BJ (cell line): ENCODE measurements around the gene KRT79. TPM values are rescaled to one million over a fixed set of nuclear protein-coding genes. Genes with fewer than 3 reads are reported as not detected.

Experiments used
- CTCF ChIA-PET: fragments of 350-600 bp; formaldehyde crosslinking; extraction: SDS; loops from one replicate; lab custom pipeline; 2021; ENCODE audit warnings: antibody characterized with exemption, inconsistent platforms; lab: Yijun Ruan, JAX
- POLR2A ChIA-PET: fragments of 300-600 bp; sonication (Branson Sonifier 250); formaldehyde crosslinking; extraction: SDS; loops from one replicate; lab custom pipeline; 2021; ENCODE audit warnings: antibody characterized with exemption; lab: Charles Lee
- DNase-seq: peaks from one replicate; pipeline ENCODE4 v3.0.0-alpha.2; 2011; ENCODE audit warnings: low read depth
- H3K27me3 ChIP-seq: 2 replicates; pipeline ENCODE4 v1.6.0; 2011; ENCODE audit warnings: low read length; ENCODE audit not compliant: control insufficient read depth, insufficient read depth
- H3K36me3 ChIP-seq: 2 replicates; pipeline ENCODE4 v1.5.1; 2011; ENCODE audit warnings: low read length; ENCODE audit not compliant: control insufficient read depth, insufficient read depth
- H3K4me3 ChIP-seq: 2 replicates; pipeline ENCODE4 v1.5.1; 2011; ENCODE audit warnings: low read depth, mild to moderate bottlenecking, control low read depth, low read length
- CTCF ChIP-seq: IDR thresholded peaks from 2 replicates; pipeline ENCODE4 v1.5.1; 2011; ENCODE audit warnings: low read depth, mild to moderate bottlenecking, control low read depth, inconsistent platforms, low read length, moderate library complexity; ENCODE audit not compliant: insufficient read depth
- polyA plus RNA-seq: library from polyadenylated mRNA; depleted of rRNA; stranded (reverse); fragments of >200 nt; gene quantifications from 2 replicates; pipeline ENCODE4 v1.2.3, GENCODE V29; 2011

KRT79 gene
- polyA plus RNA-seq, 1 experiment: not detected

- H3K36me3 ChIP-seq: no peaks in the 10 kb centered on the region
- no peak for DNase-seq
- no peak for TF ChIP-seq CTCF
- CTCF ChIA-PET: interaction anchor here (0.6 kb wide), 1 partner anchor 1361 kb away, joined by 3 read pairs; no protein-coding TSS in a partner anchor
- POLR2A ChIA-PET: no interaction called here
- H3K4me3 ChIP-seq: no peak overlapping the region
- H3K27me3 ChIP-seq: peaks cover 3% of the 10 kb centered on the region; the same call in 1 of the 2 replicates
Measured at GRCh38 chr12:52832985-52833905, 866 bp downstream of the KRT79 start.

- no peak overlapping the region for H3K4me3 ChIP-seq
- ChIA-PET POLR2A (no interaction called here), CTCF (interaction anchor here (0.6 kb wide), 1 partner anchor 1362 kb away, joined by 3 read pairs; no protein-coding TSS in a partner anchor)
- peaks cover 3% of the 10 kb centered on the region; the same call in 1 of the 2 replicates for H3K27me3 ChIP-seq
- no peaks in the 10 kb centered on the region for H3K36me3 ChIP-seq
- TF ChIP-seq CTCF: no peak
- DNase-seq: no peak
Measured at GRCh38 chr12:52832451-52832850, 1.7 kb downstream of the KRT79 start.

GRCh38 chr12:52831251-52831650, 2.9 kb downstream of the KRT79 start:
- POLR2A ChIA-PET: no interaction called here
- no peak for TF ChIP-seq CTCF

GRCh38 chr12:52829986-52830770, 3.9 kb downstream of the KRT79 start:
- peaks cover 5% of the 10 kb centered on the region for H3K27me3 ChIP-seq
- ChIA-PET POLR2A (no interaction called here), CTCF (interaction anchor here (0.9 kb wide), 1 partner anchor 9 kb away, joined by 3 read pairs; no protein-coding TSS in a partner anchor)
- no peak for DNase-seq
- no peak for TF ChIP-seq CTCF
- H3K4me3 ChIP-seq: no peak overlapping the region
- H3K36me3 ChIP-seq: no peaks in the 10 kb centered on the region

More at GRCh38 chr12:52831251-52831650, 2.9 kb downstream of the KRT79 start:
- no peak for DNase-seq
- CTCF ChIA-PET: no interaction called here
- no peak overlapping the region for H3K4me3 ChIP-seq
- H3K36me3 ChIP-seq: no peaks in the 10 kb centered on the region
- peaks cover 5% of the 10 kb centered on the region for H3K27me3 ChIP-seq
